Measurements from ENCODE around the gene ARHGAP27. TPM values are rescaled to one million over a fixed set of nuclear protein-coding genes. Genes with fewer than 3 reads are reported as not detected.
A peak's percentile ranks its signal among the peaks of the same experiment; 100 is the strongest.
"Not testable (repeated sequence)": the region's sequence is repeated elsewhere in the genome, so short reads cannot be mapped to it uniquely, and the experiment has no call there.

ARHGAP27 gene
- total RNA-seq, 1 donor from 2014 or later, result 100 TPM

- DNase-seq (ENCODE audit: low spot score), result not testable (repeated sequence)
These were observed 13.5 kb upstream of the ARHGAP27 start for GRCh38 chr17:45445901-45446743.

DNA sequence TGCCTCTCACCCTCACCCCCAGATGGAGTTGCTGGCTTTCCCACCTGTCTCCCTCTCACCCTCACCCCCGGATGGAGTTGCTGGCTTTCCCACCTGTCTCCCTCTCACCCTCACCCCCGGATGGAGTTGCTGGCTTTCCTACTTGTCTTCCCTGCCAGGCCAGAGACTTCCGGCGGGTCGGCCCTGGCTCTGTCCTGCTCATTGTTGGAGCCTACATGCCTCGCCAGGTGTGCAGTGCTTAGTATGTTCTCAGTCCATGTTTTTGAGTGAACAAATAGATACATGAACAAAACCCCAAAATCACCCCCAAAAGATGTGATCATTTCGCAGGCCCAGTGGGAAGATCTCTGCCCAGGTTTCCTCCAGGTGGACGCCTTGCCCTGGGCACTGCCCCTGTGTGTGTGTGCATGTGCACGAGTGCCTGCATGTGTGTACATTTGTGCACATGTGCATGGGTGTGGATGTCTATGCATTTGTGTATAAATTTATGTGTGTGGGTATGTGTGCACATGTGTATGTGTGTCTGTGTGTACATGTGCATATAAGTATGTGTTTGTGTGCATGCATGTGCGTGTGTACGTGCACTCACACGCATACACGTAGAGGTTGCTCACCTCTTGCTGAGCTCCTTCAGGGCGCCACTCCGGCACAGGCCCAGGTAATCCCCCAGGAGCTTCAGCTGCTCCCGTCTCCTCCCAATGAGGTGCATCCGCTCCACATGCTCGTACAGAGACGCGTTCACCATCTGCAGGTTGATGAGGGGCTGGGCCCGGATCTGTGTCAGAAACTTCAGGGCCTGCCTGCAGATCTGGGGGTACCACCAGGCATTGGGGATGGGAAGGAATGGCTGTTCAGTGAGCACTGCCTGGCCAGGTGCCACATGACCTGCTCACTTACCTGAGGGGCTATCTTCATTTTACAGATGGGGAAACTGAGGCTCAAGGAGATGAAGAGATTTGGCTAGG, 12.5 kb upstream of the ARHGAP27 start:
- DNase-seq (ENCODE audit: low spot score), result not testable (repeated sequence)

DNA sequence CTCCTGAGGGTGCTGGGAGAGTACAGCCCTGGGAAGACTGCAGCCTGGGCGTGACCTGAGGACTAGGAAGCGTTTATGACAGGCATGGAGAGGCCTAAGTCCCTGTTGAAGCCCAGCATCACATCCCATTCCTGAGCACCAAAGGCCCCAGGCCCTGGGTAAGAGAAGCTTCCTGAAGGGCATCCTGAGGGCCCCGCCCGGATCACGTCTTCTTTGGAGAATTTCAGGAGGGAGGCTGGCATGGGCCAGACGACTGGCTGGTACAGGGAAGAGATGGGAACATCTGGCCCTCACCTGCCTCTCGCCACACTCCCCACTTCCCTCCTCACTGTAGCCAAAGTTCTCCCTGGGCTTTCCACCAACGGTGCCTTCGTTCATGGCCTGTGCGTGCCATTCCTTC, 11.6 kb upstream of the ARHGAP27 start:
- not testable (repeated sequence) for DNase-seq (ENCODE audit: low spot score)

DNA sequence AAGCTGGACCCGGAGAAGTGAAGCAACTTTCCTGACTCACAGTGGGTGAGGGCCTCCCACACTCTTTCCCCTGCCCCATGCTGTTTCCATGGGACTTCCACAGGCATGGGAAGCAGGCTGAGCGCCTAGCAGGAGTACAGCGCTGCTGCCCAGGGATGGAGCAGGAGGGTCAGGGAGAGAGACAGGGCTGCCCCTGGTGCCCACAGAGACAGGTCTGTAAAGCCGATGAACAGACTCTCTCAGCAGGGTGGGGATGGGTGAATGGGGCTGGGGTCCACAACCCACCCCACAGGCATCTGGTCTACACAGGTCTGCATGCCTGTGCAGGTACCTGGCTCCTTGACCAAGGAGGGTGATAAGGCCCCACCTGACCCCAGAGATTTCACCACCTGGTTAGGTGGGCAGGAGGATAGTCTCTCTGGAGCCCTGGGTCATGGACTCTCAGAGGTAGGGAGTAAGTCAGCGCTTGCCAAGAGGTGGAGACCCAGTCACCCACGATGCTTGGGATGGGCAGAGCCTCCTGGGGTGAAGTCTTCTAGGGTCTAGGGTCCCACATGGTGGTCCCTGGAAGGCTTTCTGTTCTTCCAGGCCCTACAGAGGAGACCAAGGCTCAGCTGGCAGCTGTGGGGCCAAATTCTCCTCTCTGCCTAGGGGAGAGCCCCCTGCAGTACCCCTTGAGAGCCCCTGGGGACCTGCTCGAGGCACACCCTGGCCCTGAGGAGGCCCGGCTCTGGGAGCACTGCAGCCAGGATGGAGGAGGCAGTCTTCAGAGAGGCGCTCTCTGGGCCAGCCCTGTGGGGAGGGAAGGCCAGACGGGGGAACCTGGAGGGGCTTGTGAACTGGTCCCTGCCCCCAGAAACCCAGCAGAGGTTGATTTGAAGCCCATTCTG, 10.9 kb upstream of the ARHGAP27 start:
- peak; percentile 34 for DNase-seq (ENCODE audit: low spot score)

DNA sequence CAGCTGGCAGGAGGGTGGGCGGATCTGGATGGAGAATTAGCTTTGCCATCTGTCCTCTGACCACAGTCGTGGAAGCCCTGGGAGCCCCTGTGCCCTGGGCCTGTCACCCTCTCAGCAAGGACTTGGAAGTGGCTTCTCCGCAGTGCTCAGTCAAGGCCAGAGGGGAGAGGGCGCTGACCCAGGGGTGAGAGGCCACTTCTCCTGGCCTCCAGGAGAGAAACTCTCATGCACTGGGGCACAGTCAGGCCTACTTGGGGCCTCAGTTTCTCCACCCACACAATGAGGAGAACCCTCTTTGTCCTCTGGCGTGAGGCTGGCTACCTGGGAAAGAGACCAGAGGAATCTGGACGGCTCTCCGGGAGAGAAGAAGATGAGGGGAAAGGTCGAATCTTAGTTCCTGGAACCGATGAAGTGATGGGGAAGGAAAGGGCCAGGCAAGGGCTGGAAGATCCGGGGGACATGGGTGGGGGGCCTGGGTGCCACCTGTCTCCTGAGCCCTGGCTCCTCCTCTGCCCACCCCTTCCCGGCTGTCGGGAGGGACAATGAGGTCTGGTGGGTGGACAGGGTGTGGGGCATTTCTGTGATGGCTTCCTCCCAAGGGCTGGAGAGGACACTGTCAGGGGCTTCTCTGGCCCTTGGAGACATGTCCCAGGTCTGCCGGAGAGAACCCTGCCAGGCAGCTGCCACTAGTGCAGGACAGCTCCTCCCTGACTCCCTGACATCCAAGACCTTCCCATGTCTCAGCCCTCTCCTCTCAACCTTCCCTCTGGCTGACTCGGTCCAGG, 9.0 kb upstream of the ARHGAP27 start:
- peak; percentile 35 for DNase-seq (ENCODE audit: low spot score)

DNA sequence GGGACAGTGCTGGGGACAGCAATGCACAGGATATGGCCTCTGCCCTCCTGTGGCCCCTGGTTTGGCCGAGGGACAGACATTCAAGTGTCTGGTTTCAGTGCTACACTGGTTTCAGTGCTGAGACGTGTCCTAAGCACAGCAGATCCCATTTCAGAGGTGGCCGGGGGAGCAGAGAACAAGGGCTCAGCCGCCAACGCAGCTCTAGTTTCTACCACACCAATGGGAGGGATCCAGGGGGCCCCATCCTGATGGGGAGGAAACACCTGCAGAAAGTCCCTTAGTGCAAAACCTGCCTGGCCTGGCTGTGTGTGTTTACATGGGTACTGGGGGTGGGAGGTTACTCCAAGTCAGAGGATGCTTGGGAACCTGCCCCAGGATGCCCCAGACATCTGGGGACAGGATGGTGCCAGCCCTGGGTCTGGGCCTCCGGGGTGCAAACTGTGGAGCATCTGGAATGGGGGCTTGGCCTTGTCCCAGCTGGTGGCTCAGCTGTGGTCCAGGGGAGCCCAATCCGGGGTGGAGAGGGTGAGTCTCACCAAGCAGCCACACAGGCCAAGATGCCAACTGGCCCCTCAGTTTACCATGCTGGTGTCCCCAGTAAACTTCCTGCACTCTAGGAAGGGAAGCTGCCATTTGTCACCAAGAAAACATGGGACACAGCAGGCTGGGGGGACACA, 8.3 kb upstream of the ARHGAP27 start:
- DNase-seq (ENCODE audit: low spot score), result not testable (repeated sequence)

DNA sequence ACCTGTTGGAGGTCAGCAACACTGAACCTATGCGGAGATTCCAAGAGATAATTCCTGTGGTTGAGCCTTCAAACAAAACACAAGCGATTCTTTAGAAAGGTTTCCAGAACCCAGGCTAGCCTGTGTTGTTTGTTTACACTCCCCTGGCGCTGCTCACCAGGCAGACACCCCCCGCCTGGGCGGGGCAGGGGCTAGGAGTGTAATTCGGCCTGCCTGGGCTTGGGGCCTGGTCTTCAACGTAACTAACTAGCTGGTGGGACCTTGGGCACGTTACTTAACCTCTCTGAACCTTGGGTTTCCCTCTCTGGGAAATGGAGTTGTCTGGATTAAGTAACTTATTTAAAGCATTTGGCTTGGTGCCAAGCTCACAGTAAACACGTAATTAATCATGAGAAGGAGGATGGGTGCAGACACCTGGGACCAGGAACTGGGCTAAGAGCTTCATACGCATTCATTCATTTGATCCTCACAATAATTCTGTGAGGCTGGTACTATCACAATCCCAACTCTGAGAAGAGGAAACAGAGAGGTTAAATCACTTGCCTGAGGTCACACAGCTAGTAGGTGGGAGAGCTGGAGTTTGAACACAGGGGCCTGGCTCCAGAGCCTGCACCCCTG, 7.6 kb upstream of the ARHGAP27 start:
- no peak for DNase-seq (ENCODE audit: low spot score)

- DNase-seq (ENCODE audit: low spot score), result no peak
These were observed 6.4 kb upstream of the ARHGAP27 start for GRCh38 chr17:45438931-45439610.

DNA sequence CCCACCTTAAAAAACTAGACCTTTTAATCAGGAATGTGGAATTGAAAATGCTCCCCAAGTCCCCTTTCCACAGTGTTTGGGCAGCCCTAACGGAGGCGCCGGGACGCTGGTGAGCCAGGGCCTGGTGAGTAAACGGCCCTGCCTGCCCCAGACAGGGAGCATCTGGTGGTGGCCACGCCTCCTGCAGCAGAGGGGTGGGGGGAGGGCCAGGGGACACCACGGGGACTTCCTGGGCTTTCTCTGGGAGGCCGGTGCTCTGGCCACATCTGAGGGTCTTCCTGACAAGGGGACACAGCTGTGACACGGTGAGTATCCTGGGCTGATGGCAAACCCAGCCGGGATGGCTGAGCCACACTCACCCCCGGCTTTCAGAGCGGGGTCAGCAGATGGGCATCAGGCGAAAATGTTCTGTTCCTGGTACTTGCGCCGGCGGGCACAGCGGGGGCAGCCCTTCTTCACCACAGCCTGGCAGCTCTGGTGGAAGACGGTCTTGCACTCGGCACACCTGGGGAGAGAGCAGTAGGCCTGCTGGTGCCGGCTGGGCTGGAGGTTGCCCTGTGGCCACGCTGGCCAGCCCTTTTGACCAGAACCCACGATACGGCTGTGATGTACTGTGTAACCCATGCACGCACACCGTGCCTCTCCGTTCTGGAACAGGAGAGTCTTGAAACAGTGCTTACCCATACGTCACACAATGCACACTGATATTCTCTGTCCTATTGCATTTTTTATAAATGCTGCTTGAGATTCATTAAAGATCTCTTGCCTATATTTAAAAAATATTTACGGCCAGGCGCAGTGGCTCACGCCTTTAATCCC, 5.0 kb upstream of the ARHGAP27 start:
- DNase-seq (ENCODE audit: low spot score), result no peak

GRCh38 chr17:45436625-45437464, 4.2 kb upstream of the ARHGAP27 start:
- DNase-seq (ENCODE audit: low spot score), result no peak

DNA sequence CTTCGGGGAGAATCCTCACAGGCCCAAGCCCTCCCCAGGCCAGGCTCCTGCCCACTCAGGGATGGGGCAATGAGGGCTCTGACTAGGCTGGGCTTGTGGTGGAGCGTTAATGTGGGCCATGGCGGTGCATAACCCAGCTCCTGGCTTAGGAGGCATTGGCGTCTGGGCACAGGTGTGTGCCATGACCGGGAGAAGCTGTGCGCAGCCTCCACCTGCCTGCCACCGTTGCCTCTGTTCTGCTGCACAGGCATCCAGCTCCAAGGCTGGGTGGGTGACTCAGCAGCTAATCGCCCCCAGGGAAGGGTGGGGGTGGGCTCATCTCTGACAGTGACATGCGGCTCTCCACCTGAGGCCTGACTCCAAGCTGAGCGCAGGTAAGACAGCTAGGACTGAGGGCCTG, 3.5 kb upstream of the ARHGAP27 start:
- DNase-seq (ENCODE audit: low spot score), result no peak

DNA sequence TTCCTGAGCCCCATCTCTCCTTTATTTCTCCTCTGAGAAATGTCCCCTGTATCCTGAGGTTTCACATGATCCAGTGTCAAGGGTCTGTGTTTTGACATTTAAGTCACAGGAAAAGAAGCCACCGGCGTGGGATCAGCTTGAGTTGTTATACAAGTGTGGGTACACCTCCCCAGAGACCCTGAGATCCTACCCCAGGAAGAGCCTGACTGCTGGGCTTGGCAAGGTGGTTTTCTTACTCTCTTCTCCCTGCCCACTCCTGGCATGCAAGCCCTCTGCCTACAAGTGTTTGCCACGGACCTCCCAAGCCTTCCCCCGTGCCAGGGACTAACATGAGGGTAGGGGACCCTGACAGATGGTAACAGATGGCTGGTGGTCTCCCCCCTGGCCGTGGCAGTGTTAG, 2.8 kb upstream of the ARHGAP27 start:
- DNase-seq (ENCODE audit: low spot score), result no peak

GRCh38 chr17:45433159-45433535, 477 bp upstream of the ARHGAP27 start:
- no peak for DNase-seq (ENCODE audit: low spot score)

DNA sequence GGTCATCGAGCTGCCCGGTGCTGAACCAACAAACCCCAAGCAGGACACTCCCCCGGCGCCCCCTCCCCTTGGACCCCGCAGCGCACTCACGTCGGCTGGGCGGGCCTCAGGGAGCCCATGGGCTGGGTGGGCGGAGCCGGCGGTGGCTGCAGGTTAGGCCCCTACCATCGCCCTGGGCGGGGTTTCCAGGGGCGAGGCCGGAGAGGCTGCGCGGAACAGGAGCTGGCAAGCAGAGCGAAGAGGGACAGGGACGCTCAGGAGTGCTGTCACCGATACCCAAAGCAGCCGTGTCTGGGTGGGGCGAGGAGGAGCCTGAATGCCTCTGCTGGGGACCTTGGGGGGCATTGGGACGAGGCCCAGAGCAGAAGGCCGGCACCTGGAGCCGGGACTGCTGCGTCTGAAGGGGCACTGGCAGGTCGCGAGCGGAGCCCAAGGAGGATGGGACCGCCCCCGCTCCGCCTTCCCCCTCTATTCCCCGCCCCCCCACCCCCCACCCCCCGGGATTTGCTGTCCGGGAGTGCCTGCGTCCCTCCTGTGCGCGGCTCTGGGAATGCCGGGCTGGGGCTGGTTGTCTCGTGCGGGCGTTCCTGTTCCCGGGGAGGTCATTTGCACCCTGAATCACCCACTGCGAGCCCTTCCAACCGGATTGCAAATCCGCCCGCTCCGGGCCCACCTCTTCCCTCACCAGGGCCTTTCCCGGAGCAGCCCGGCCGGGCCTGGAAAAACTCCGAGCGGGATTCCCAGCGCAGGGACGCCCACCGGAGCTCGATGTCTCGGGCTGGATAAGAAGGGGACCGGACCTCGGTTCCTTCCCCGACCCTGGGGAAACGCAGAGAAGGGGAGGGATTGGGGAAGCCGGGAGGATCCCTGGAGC, 902 bp downstream of the ARHGAP27 start:
- peak; percentile 93 for DNase-seq (ENCODE audit: low spot score)

DNA sequence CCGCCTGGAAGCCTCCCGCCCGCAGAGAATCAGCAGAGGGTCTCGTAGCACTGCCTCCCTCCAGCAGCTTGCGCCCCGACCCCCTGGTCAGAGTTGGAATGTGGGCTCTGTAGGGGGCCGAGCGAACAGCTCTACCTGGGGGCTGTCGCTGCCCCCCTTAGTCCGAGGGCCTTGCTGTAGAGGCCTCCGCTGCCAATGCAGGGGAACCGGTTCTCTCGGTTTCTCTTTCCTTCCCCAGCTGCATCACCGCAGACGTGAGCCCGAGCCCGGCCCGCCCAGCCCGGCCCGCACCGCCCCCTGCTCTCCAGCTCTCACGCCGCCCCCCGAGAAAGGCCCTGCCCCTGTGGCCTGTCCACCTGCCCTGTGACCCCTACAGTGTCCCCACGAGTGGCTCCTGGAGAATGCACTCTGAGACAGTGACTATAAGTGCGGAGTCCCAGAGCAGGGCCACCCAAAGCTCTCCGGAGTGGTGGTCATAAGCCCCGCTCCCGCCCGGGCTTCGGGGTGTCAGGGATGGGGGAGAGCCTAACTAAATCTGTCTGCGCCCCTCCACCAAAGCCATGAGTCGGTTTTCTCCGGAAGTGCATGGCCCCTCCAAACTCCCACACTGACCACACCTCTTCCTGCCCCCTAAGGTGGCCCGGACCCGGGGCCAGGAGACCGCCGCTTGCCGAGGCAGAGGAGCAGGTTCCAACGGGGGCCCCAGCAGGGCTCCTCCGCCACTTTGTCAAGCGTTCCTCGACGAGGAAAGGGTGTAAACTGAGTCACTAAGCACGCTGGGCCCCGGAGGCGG, 1.7 kb downstream of the ARHGAP27 start:
- peak; percentile 86 for DNase-seq (ENCODE audit: low spot score)

All from ureter (tissue), 1 donor.